SK-N-SH (cell line): Measurements from ENCODE around the gene PNMA1. TPM values are rescaled to one million over a fixed set of nuclear protein-coding genes. Genes with fewer than 3 reads are reported as not detected.

Experiments
- CTCF ChIA-PET: fragments of 300-600, 350-600 bp; formaldehyde crosslinking; extraction: SDS; loops from one replicate; lab custom pipeline; 2021; lab: Yijun Ruan, JAX
- POLR2A ChIA-PET: fragments of 350-600 bp; sonication (Branson Sonifier 250); formaldehyde crosslinking; extraction: SDS; loops from one replicate; lab custom pipeline; 2020; ENCODE audit warnings: antibody characterized with exemption, inconsistent platforms; lab: Yijun Ruan, JAX
- DNase-seq: peaks from one replicate; pipeline ENCODE4 v3.0.0; 2012
- H2AFZ ChIP-seq: fragments of 200-600 bp; sonication (generic); 2 replicates; pipeline ENCODE4 v1.8.1; 2016; ENCODE audit warnings: antibody characterized with exemption, mild to moderate bottlenecking, low read depth
- H3F3A ChIP-seq: fragments of 200-600 bp; sonication (generic); replicated peaks from 2 replicates; pipeline ENCODE3; 2016; ENCODE audit warnings: antibody characterized with exemption, mild to moderate bottlenecking; ENCODE audit not compliant: insufficient read depth
- H3K27ac ChIP-seq, 2 experiments: fragments of 200-500 bp in 1 of 2; fragments of 200-600 bp in 1 of 2; sonication (Bioruptor generic) in 1 of 2; sonication (generic), shearing (Covaris generic) in 1 of 2; 2 replicates each; pipeline versions ENCODE4 v1.5.1 to v1.6.1; 2014 to 2016; ENCODE audit warnings: low read depth in 2 of 2, inconsistent platforms in 1 of 2, low read length in 1 of 2, mild to moderate bottlenecking in 1 of 2, mixed read lengths in 1 of 2
- H3K27me3 ChIP-seq: fragments of 200-600 bp; sonication (generic), shearing (Covaris generic); 2 replicates; pipeline ENCODE4 v1.6.1; 2016; ENCODE audit warnings: mixed run types; ENCODE audit not compliant: insufficient read depth
- H3K36me3 ChIP-seq, 2 experiments: fragments of 200-500 bp in 1 of 2; fragments of 200-600 bp in 1 of 2; sonication (Bioruptor generic) in 1 of 2; sonication (generic) in 1 of 2; replicated peaks in 1 of 2; 2 replicates each; pipeline versions ENCODE3 to v1.5.1; 2014 to 2016; ENCODE audit warnings: low read length in 1 of 2, mild to moderate bottlenecking in 1 of 2; ENCODE audit not compliant: insufficient read depth in 2 of 2, control insufficient read depth in 1 of 2
- H3K4me1 ChIP-seq, 2 experiments: fragments of 200-500 bp in 1 of 2; fragments of 200-600 bp in 1 of 2; sonication (Bioruptor generic) in 1 of 2; sonication (generic), shearing (Covaris generic) in 1 of 2; 2 replicates each; pipeline versions ENCODE4 v1.5.1 to v1.6.1; 2014 to 2016; ENCODE audit warnings: low read depth in 1 of 2, low read length in 1 of 2, mixed run types in 1 of 2; ENCODE audit not compliant: insufficient read depth in 2 of 2, control insufficient read depth in 1 of 2
- H3K4me2 ChIP-seq: fragments of 200-600 bp; sonication (generic), shearing (Covaris generic); 2 replicates; pipeline ENCODE4 v1.6.1; 2017; ENCODE audit warnings: mixed run types
- H3K4me3 ChIP-seq, 2 experiments: fragments of 200-500 bp in 1 of 2; fragments of 200-600 bp in 1 of 2; sonication (Bioruptor generic) in 1 of 2; sonication (generic), shearing (Covaris generic) in 1 of 2; 2 replicates each; pipeline versions ENCODE4 v1.5.1 to v1.8.1; 2014 to 2016; ENCODE audit warnings: low read depth in 2 of 2, inconsistent platforms in 1 of 2, low read length in 1 of 2, mild to moderate bottlenecking in 1 of 2, mixed read lengths in 1 of 2, moderate library complexity in 1 of 2
- H3K79me2 ChIP-seq: fragments of 200-600 bp; sonication (generic); 2 replicates; pipeline ENCODE4 v1.8.1; 2017; ENCODE audit warnings: mild to moderate bottlenecking; ENCODE audit not compliant: insufficient read depth
- H3K9ac ChIP-seq: fragments of 200-600 bp; sonication (generic); 2 replicates; pipeline ENCODE4 v1.6.1; 2017; ENCODE audit warnings: mixed run types
- H3K9me2 ChIP-seq: fragments of 200-600 bp; sonication (generic); 2 replicates; pipeline ENCODE4 v1.6.1; 2017; ENCODE audit warnings: mixed run types
- H3K9me3 ChIP-seq: fragments of 200-600 bp; sonication (generic); 2 replicates; pipeline ENCODE4 v1.6.1; 2017; ENCODE audit warnings: mixed run types, mild to moderate bottlenecking, moderate library complexity
- H4K20me1 ChIP-seq: fragments of 200-600 bp; sonication (generic); 2 replicates; pipeline ENCODE4 v1.6.1; 2017; ENCODE audit warnings: mild to moderate bottlenecking, mixed run types; ENCODE audit not compliant: insufficient read depth
- ELF1 ChIP-seq: IDR thresholded peaks from 2 replicates; pipeline ENCODE4 v1.4.0; 2012
- EP300 ChIP-seq, 2 experiments: IDR thresholded peaks; 2 replicates each; pipeline versions ENCODE4 v1.4.0 to v1.6.1; 2012; ENCODE audit warnings: borderline replicate concordance in 1 of 2, low read depth in 1 of 2, low read length in 1 of 2
- FOSL2 ChIP-seq: IDR thresholded peaks from 2 replicates; pipeline ENCODE4 v1.4.0; 2012; ENCODE audit warnings: low read depth, mild to moderate bottlenecking, moderate library complexity, borderline replicate concordance
- FOXJ3 ChIP-seq: sonication (generic); formaldehyde crosslinking; IDR thresholded peaks from 2 replicates; pipeline ENCODE4 v1.5.1; 2020; ENCODE audit warnings: mild to moderate bottlenecking, missing genetic modification reagents
- GABPA ChIP-seq: IDR thresholded peaks from 2 replicates; pipeline ENCODE4 v1.4.0; 2012; ENCODE audit warnings: low read depth, mild to moderate bottlenecking
- GATA2 ChIP-seq: sonication (generic); formaldehyde crosslinking; IDR thresholded peaks from 2 replicates; pipeline ENCODE4 v1.5.0; 2020; ENCODE audit warnings: mild to moderate bottlenecking, missing genetic modification reagents
- IRF3 ChIP-seq: fragments of 150-350 bp; IDR thresholded peaks from 2 replicates; pipeline ENCODE4 v1.6.1; 2016; ENCODE audit warnings: mild to moderate bottlenecking, low read depth, low read length
- JUND ChIP-seq: IDR thresholded peaks from 2 replicates; pipeline ENCODE4 v1.4.0; 2012
- MEF2A ChIP-seq: IDR thresholded peaks from 2 replicates; pipeline ENCODE4 v1.4.0; 2012; ENCODE audit warnings: low read depth, borderline replicate concordance
- NFIC ChIP-seq: IDR thresholded peaks from 2 replicates; pipeline ENCODE4 v1.4.0; 2012; ENCODE audit warnings: borderline replicate concordance
- RCOR1 ChIP-seq: fragments of 150-350 bp; IDR thresholded peaks from 2 replicates; pipeline ENCODE4 v1.6.1; 2017; ENCODE audit warnings: antibody characterized with exemption, low read length
- RFX5 ChIP-seq: IDR thresholded peaks from 2 replicates; pipeline ENCODE4 v1.6.1; 2012; ENCODE audit warnings: mild to moderate bottlenecking, improper control_type of control experiment, low read length
- RXRA ChIP-seq: IDR thresholded peaks from 2 replicates; pipeline ENCODE4 v1.4.0; 2012; ENCODE audit warnings: low read depth, mild to moderate bottlenecking, borderline replicate concordance
- SMC3 ChIP-seq: IDR thresholded peaks from 2 replicates; pipeline ENCODE4 v1.6.1; 2012; ENCODE audit warnings: low read depth, low read length, improper control_type of control experiment
- TCF12 ChIP-seq: IDR thresholded peaks from 2 replicates; pipeline ENCODE4 v1.4.0; 2012
- USF1 ChIP-seq: IDR thresholded peaks from 2 replicates; pipeline ENCODE4 v1.4.0; 2012; ENCODE audit warnings: low read depth, borderline replicate concordance
- WGBS: methylation state at CpG from one replicate; pipeline ENCODE4 v1.1.6; 2017; ENCODE audit warnings: low lambda C conversion rate; 5-methylcytosine and 5-hydroxymethylcytosine counted together
- polyA plus RNA-seq, 3 experiments: library from polyadenylated mRNA; depleted of rRNA; stranded (reverse); fragments of >200 nt; gene quantifications; 2 replicates each; pipeline ENCODE4 v1.2.3, GENCODE V29; 2012
- TF ChIP-seq, protein P1 (sequence below): IDR thresholded peaks from 2 replicates; pipeline ENCODE4; 2012
- TF ChIP-seq, protein P2 (sequence below): IDR thresholded peaks from 2 replicates; pipeline ENCODE4 v1.6.1; 2012; ENCODE audit warnings: mild to moderate bottlenecking, low read depth, low read length, moderate library complexity
- TF ChIP-seq, protein P3 (sequence below): IDR thresholded peaks from 2 replicates; pipeline ENCODE4 v1.4.0; 2012; ENCODE audit warnings: low read depth
- TF ChIP-seq, protein P4 (sequence below): fragments of 150-350 bp; IDR thresholded peaks from 2 replicates; pipeline ENCODE4 v1.6.1; 2017; ENCODE audit warnings: antibody characterized with exemption, low read length, low read depth, borderline replicate concordance

Gene PNMA1
- polyA plus RNA-seq, 1 of the 3 experiments (the other 2 are of a cell fraction) = 31.5 TPM

GRCh38 chr14:73674986-73675385 lies 39.2 kb downstream of the PNMA1 start:
- Histone ChIP-seq H3K4me1 (no peaks in the 10 kb centered on the region), H3K27me3 (no peaks in the 10 kb centered on the region), H3K9ac (no peak overlapping the region), H3K9me3 (no peaks in the 10 kb centered on the region), H3K36me3 (peaks cover 2 to 11% of the 10 kb centered on the region in 2 experiments), H3K4me3 (no peak overlapping the region), H3K79me2 (no peaks in the 10 kb centered on the region), H3K4me2 (no peak overlapping the region), H4K20me1 (no peaks in the 10 kb centered on the region), H3K27ac (no peak overlapping the region), H3K9me2 (no peaks in the 10 kb centered on the region)
- no peak for DNase-seq
- CTCF ChIA-PET = interaction anchor here (1.1 kb wide), 1 partner anchor 10 kb away, joined by 3 read pairs; no protein-coding TSS in a partner anchor
- TF ChIP-seq JUND = no peak
- no peak for TF ChIP-seq NFIC
- no peak for TF ChIP-seq EP300 (IDR thresholded peaks at IDR 0.05; ENCODE audit: borderline replicate concordance in 1 of 2, low read depth in 1 of 2, low read length in 1 of 2)
- TF ChIP-seq FOSL2 = no peak
- TF ChIP-seq ELF1 = no peak
- no peak for TF ChIP-seq MEF2A
- TF ChIP-seq, protein P1, sequence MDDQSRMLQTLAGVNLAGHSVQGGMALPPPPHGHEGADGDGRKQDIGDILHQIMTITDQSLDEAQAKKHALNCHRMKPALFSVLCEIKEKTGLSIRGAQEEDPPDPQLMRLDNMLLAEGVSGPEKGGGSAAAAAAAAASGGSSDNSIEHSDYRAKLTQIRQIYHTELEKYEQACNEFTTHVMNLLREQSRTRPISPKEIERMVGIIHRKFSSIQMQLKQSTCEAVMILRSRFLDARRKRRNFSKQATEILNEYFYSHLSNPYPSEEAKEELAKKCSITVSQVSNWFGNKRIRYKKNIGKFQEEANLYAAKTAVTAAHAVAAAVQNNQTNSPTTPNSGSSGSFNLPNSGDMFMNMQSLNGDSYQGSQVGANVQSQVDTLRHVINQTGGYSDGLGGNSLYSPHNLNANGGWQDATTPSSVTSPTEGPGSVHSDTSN = no peak
- TF ChIP-seq IRF3 = no peak
- no peak for TF ChIP-seq SMC3
- TF ChIP-seq, all 33 proteins: peak for 0
- POLR2A ChIA-PET = no interaction called here
- WGBS = 98% methylated on average over 3 of the region's 3 CpGs
- Histone ChIP-seq H2AFZ (no peak overlapping the region), H3F3A (peaks cover 4% of the 10 kb centered on the region)

DNA sequence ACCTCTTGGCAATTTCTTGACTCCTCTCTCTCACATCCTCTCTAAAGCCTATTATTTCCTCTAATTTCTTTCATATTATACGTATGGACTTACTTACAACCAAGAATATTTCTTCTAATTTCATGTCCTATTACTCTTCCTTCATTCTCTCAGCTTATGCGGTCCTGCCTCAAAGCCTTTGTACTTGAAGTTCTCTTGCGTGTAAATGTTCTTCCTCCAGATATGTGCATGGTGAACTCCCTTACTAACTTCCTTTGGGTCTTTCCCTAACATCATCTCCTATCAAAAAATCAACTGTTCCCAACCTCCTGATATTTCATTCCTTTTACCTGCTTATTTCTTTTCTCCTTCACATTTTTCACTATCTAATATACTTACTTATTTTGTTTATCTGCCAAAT lies 46.3 kb downstream of the PNMA1 start:
- no peaks in the 10 kb centered on the region for H3K27me3 ChIP-seq
- H3K9ac ChIP-seq = no peak overlapping the region
- ChIA-PET POLR2A (no interaction called here), CTCF (no interaction called here)
- WGBS = 87% methylated on average over 3 of the region's 3 CpGs
- no peak for DNase-seq
- H4K20me1 ChIP-seq = no peaks in the 10 kb centered on the region
- H3K36me3 ChIP-seq = peaks cover 5 to 19% of the 10 kb centered on the region in 2 experiments
- no peaks in the 10 kb centered on the region for H3K9me2 ChIP-seq
- H3K4me2 ChIP-seq = no peak overlapping the region
- H3F3A ChIP-seq = peaks cover 9% of the 10 kb centered on the region
- no peaks in the 10 kb centered on the region; the same call in 1 of the 2 replicates for H3K79me2 ChIP-seq
- no peaks in the 10 kb centered on the region for H3K9me3 ChIP-seq
- no peak overlapping the region for H3K27ac ChIP-seq
- TF ChIP-seq, protein P2, sequence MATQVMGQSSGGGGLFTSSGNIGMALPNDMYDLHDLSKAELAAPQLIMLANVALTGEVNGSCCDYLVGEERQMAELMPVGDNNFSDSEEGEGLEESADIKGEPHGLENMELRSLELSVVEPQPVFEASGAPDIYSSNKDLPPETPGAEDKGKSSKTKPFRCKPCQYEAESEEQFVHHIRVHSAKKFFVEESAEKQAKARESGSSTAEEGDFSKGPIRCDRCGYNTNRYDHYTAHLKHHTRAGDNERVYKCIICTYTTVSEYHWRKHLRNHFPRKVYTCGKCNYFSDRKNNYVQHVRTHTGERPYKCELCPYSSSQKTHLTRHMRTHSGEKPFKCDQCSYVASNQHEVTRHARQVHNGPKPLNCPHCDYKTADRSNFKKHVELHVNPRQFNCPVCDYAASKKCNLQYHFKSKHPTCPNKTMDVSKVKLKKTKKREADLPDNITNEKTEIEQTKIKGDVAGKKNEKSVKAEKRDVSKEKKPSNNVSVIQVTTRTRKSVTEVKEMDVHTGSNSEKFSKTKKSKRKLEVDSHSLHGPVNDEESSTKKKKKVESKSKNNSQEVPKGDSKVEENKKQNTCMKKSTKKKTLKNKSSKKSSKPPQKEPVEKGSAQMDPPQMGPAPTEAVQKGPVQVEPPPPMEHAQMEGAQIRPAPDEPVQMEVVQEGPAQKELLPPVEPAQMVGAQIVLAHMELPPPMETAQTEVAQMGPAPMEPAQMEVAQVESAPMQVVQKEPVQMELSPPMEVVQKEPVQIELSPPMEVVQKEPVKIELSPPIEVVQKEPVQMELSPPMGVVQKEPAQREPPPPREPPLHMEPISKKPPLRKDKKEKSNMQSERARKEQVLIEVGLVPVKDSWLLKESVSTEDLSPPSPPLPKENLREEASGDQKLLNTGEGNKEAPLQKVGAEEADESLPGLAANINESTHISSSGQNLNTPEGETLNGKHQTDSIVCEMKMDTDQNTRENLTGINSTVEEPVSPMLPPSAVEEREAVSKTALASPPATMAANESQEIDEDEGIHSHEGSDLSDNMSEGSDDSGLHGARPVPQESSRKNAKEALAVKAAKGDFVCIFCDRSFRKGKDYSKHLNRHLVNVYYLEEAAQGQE = no peak
- TF ChIP-seq EP300 (IDR thresholded peaks at IDR 0.05; ENCODE audit: borderline replicate concordance in 1 of 2, low read depth in 1 of 2, low read length in 1 of 2) (no peak), JUND (no peak), FOXJ3 (CRISPR knock-in tag) (no peak), USF1 (no peak), TCF12 (no peak), RFX5 (no peak), RXRA (no peak), NFIC (no peak), MEF2A (no peak), RCOR1 (no peak), GABPA (no peak), GATA2 (CRISPR knock-in tag) (no peak)
- TF ChIP-seq, protein P3, sequence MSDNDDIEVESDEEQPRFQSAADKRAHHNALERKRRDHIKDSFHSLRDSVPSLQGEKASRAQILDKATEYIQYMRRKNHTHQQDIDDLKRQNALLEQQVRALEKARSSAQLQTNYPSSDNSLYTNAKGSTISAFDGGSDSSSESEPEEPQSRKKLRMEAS = no peak
- TF ChIP-seq, protein P4, sequence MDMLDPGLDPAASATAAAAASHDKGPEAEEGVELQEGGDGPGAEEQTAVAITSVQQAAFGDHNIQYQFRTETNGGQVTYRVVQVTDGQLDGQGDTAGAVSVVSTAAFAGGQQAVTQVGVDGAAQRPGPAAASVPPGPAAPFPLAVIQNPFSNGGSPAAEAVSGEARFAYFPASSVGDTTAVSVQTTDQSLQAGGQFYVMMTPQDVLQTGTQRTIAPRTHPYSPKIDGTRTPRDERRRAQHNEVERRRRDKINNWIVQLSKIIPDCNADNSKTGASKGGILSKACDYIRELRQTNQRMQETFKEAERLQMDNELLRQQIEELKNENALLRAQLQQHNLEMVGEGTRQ = no peak
- H2AFZ ChIP-seq = no peak overlapping the region
- H3K4me3 ChIP-seq = no peak overlapping the region
- H3K4me1 ChIP-seq = no peaks in the 10 kb centered on the region
